OCI-LY1 (cell line): ENCODE data around the gene PNMA3.

Source experiments
- H2AFZ ChIP-seq: fragments of 200-600 bp; sonication (generic), shearing (Covaris generic); 2 replicates; pipeline ENCODE4 v1.6.0; 2014; ENCODE audit warnings: antibody characterized with exemption, mild to moderate bottlenecking, low read length
- H3F3A ChIP-seq: fragments of 200-600 bp; sonication (generic), shearing (Covaris generic); 2 replicates; pipeline ENCODE4 v1.6.0; 2014; ENCODE audit warnings: mild to moderate bottlenecking, antibody characterized with exemption, low read length, moderate library complexity; ENCODE audit not compliant: insufficient read depth
- H3K27ac ChIP-seq: fragments of 200-600 bp; sonication (generic); 2 replicates; pipeline ENCODE4 v1.5.1; 2014; ENCODE audit warnings: low read length, mixed run types, mild to moderate bottlenecking, low read depth; ENCODE audit not compliant: poor library complexity, severe bottlenecking
- H3K27me3 ChIP-seq: fragments of 200-600 bp; sonication (generic); 2 replicates; pipeline ENCODE4 v1.6.0; 2014; ENCODE audit warnings: antibody characterized with exemption, mild to moderate bottlenecking, low read length, moderate library complexity; ENCODE audit not compliant: insufficient read depth
- H3K36me3 ChIP-seq: fragments of 200-600 bp; sonication (generic); 2 replicates; pipeline ENCODE4 v1.6.1; 2014; ENCODE audit warnings: mild to moderate bottlenecking, antibody characterized with exemption, low read length, moderate library complexity, mixed read lengths; ENCODE audit not compliant: insufficient read depth
- H3K4me1 ChIP-seq: fragments of 200-600 bp; sonication (generic); 2 replicates; pipeline ENCODE4 v1.5.1; 2014; ENCODE audit warnings: mild to moderate bottlenecking, low read length, moderate library complexity; ENCODE audit not compliant: insufficient read depth, severe bottlenecking
- H3K4me2 ChIP-seq: fragments of 200-600 bp; sonication (generic), shearing (Covaris generic); 2 replicates; pipeline ENCODE4 v1.6.1; 2014; ENCODE audit warnings: low read length
- H3K4me3 ChIP-seq: fragments of 200-600 bp; sonication (generic); 2 replicates; pipeline ENCODE4 v1.5.1; 2014; ENCODE audit warnings: low read length, low read depth, mild to moderate bottlenecking, mixed read lengths; ENCODE audit not compliant: poor library complexity, severe bottlenecking
- H3K79me2 ChIP-seq: fragments of 200-600 bp; shearing (Covaris generic); 2 replicates; pipeline ENCODE4 v1.6.1; 2016; ENCODE audit warnings: mixed run types, low read length, mixed read lengths; ENCODE audit not compliant: insufficient read depth
- H3K9ac ChIP-seq: fragments of 200-600 bp; sonication (generic), shearing (Covaris generic); 2 replicates; pipeline ENCODE4 v1.6.1; 2014; ENCODE audit warnings: mild to moderate bottlenecking, low read length, mixed read lengths
- H3K9me2 ChIP-seq: fragments of 200-600 bp; sonication (generic), shearing (Covaris generic); 2 replicates; pipeline ENCODE4 v1.6.1; 2014; ENCODE audit warnings: low read depth, mild to moderate bottlenecking, low read length, mixed read lengths
- H3K9me3 ChIP-seq: fragments of 200-600 bp; shearing (Covaris generic); 2 replicates; pipeline ENCODE4 v1.6.1; 2014; ENCODE audit warnings: low read length, mixed read lengths
- H4K20me1 ChIP-seq: fragments of 200-600 bp; sonication (generic), shearing (Covaris generic); 2 replicates; pipeline ENCODE4 v1.6.0; 2016; ENCODE audit warnings: mild to moderate bottlenecking, low read length; ENCODE audit not compliant: insufficient read depth
- CTCF ChIP-seq: fragments of 200-600 bp; sonication (generic), shearing (Covaris generic); IDR thresholded peaks from 2 replicates; pipeline ENCODE4 v1.5.1; 2017; ENCODE audit warnings: mild to moderate bottlenecking, antibody characterized with exemption, low read length, moderate library complexity, mixed read lengths
- EZH2 ChIP-seq: fragments of 200-600 bp; sonication (generic), shearing (Covaris generic); IDR thresholded peaks from 2 replicates; pipeline ENCODE4 v1.8.0; 2017; ENCODE audit warnings: borderline replicate concordance, mixed run types, mild to moderate bottlenecking, antibody characterized with exemption, low read length, moderate library complexity, mixed read lengths

PNMA3 gene

GRCh38 chrX:153029162-153029561 is 27.1 kb upstream of the PNMA3 start:
- no peak overlapping the region for H2AFZ ChIP-seq
- H3K27me3 ChIP-seq: no peaks in the 10 kb centered on the region
- no peak overlapping the region for H3K4me2 ChIP-seq
- H3K79me2 ChIP-seq: no peaks in the 10 kb centered on the region
- no peaks in the 10 kb centered on the region for H4K20me1 ChIP-seq
- H3K9me3 ChIP-seq: no peaks in the 10 kb centered on the region
- no peaks in the 10 kb centered on the region for H3F3A ChIP-seq
- H3K4me3 ChIP-seq: no peak overlapping the region
- no peak overlapping the region for H3K9ac ChIP-seq
- TF ChIP-seq EZH2 (no peak), CTCF (no peak)
- H3K27ac ChIP-seq: no peak overlapping the region
- H3K9me2 ChIP-seq: no peaks in the 10 kb centered on the region
- H3K4me1 ChIP-seq: peaks cover 6% of the 10 kb centered on the region
- H3K36me3 ChIP-seq: no peaks in the 10 kb centered on the region

DNA sequence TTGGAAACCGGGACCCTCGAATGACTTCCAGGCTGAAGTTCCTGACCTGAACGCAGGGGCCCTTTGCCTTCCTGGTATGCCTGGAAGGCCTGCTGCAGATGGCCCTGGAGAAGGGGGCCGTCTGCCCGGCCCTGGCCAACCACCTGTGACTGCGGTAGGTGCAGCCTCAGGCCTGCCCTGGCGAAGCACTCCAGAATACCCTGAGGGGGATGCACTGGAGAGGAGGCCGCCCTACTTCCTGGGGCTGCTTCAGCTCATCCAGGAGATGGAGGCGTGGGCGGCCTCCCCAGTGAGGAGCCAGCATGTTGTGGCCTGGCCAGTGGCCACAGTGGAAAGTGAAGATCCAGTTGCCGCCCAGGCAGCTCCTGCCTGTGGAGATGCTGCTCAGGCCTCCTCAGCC is 26.4 kb upstream of the PNMA3 start:
- Histone ChIP-seq H3K9ac (no peak overlapping the region), H3K4me2 (no peak overlapping the region), H3K4me1 (peaks cover 6% of the 10 kb centered on the region), H3K27ac (no peak overlapping the region), H3K79me2 (no peaks in the 10 kb centered on the region), H2AFZ (no peak overlapping the region), H3K27me3 (no peaks in the 10 kb centered on the region), H3K4me3 (no peak overlapping the region), H3F3A (no peaks in the 10 kb centered on the region), H4K20me1 (no peaks in the 10 kb centered on the region), H3K9me2 (no peaks in the 10 kb centered on the region), H3K36me3 (no peaks in the 10 kb centered on the region), H3K9me3 (no peaks in the 10 kb centered on the region)
- no peak for TF ChIP-seq CTCF
- TF ChIP-seq EZH2: no peak

GRCh38 chrX:153030801-153031200 is 25.5 kb upstream of the PNMA3 start:
- no peaks in the 10 kb centered on the region for H3F3A ChIP-seq
- no peaks in the 10 kb centered on the region for H3K9me3 ChIP-seq
- H3K9ac ChIP-seq: no peak overlapping the region
- H3K27me3 ChIP-seq: no peaks in the 10 kb centered on the region
- no peak overlapping the region for H2AFZ ChIP-seq
- peaks cover 6% of the 10 kb centered on the region for H3K4me1 ChIP-seq
- no peak overlapping the region for H3K4me3 ChIP-seq
- H4K20me1 ChIP-seq: no peaks in the 10 kb centered on the region
- TF ChIP-seq EZH2 (no peak), CTCF (no peak)
- H3K36me3 ChIP-seq: no peaks in the 10 kb centered on the region
- H3K79me2 ChIP-seq: no peaks in the 10 kb centered on the region
- no peak overlapping the region for H3K27ac ChIP-seq
- no peaks in the 10 kb centered on the region for H3K9me2 ChIP-seq
- H3K4me2 ChIP-seq: no peak overlapping the region
